Suprapubic skin (tissue), 4 donors: ENCODE data around the gene SLN. TPM values are rescaled to one million over a fixed set of nuclear protein-coding genes. Genes with fewer than 3 reads are reported as not detected.

ENCODE experiments used
- DNase-seq, 2 donors: peaks; one replicate each; pipeline ENCODE4 v3.0.0-alpha.2; 2019; ENCODE audit warnings: low spot score in 2 of 2
- H3K27ac ChIP-seq: fragments of 200-600 bp; sonication (generic); one replicate; pipeline ENCODE4 v1.5.1; 2019
- H3K27me3 ChIP-seq: fragments of 200-600 bp; sonication (generic); one replicate; pipeline ENCODE4 v1.5.1; 2019
- H3K36me3 ChIP-seq: fragments of 200-600 bp; sonication (generic); one replicate; pipeline ENCODE4 v1.5.1; 2019
- H3K4me1 ChIP-seq: fragments of 200-600 bp; sonication (generic); one replicate; pipeline ENCODE4 v1.5.1; 2019
- H3K4me3 ChIP-seq: fragments of 200-600 bp; sonication (generic); one replicate; pipeline ENCODE4 v1.5.1; 2019; ENCODE audit warnings: mild to moderate bottlenecking
- H3K9me3 ChIP-seq: fragments of 200-600 bp; sonication (generic); one replicate; pipeline ENCODE4 v1.5.1; 2019
- CTCF ChIP-seq, 2 donors: fragments of 200-600 bp in 1 of 2; fragments of 450-650 bp in 1 of 2; sonication (generic) in 1 of 2; IDR thresholded peaks; one replicate each; pipeline ENCODE4 v1.5.1; 2016 to 2019; ENCODE audit warnings: antibody characterized with exemption in 2 of 2, mild to moderate bottlenecking in 1 of 2, moderate library complexity in 1 of 2
- EP300 ChIP-seq: sonication (generic); formaldehyde crosslinking; IDR thresholded peaks from one replicate; pipeline ENCODE4 v1.6.1; 2017; ENCODE audit warnings: antibody characterized with exemption
- POLR2A ChIP-seq, 2 donors: fragments of 450-650 bp; IDR thresholded peaks; one replicate each; pipeline ENCODE4 v1.6.1; 2017; ENCODE audit warnings: antibody characterized with exemption in 2 of 2, mild to moderate bottlenecking in 2 of 2, moderate library complexity in 2 of 2
- POLR2AphosphoS5 ChIP-seq, 3 donors: sonication (generic); formaldehyde crosslinking; IDR thresholded peaks; one replicate each; pipeline ENCODE4 v1.6.1; 2017; ENCODE audit warnings: antibody characterized with exemption in 3 of 3
- WGBS: methylation state at CpG from one replicate; pipeline ENCODE4 v1.1.5; 2018; 5-methylcytosine and 5-hydroxymethylcytosine counted together
- total RNA-seq, 4 donors: library from RNA; depleted of rRNA; stranded (reverse); fragments of >200 nt; gene quantifications; one replicate each; pipeline ENCODE4 v1.1.0, GENCODE V29; 2016

Gene SLN
- total RNA-seq, 4 donors from 2014 or later: 5.5 to 5.9 TPM; not detected in 2

GRCh38 chr11:107743191-107743590 lies 31.3 kb upstream of the SLN start:
- Histone ChIP-seq H3K9me3 (no peaks in the 10 kb centered on the region), H3K4me3 (no peak overlapping the region), H3K27me3 (no peaks in the 10 kb centered on the region), H3K4me1 (no peaks in the 10 kb centered on the region), H3K27ac (no peak overlapping the region), H3K36me3 (no peaks in the 10 kb centered on the region)
- TF ChIP-seq POLR2A (IDR thresholded peaks at IDR 0.05): no peak
- TF ChIP-seq CTCF (IDR thresholded peaks at IDR 0.05): no peak
- no peak for TF ChIP-seq POLR2AphosphoS5 (IDR thresholded peaks at IDR 0.05)
- TF ChIP-seq EP300: no peak
- 48% methylated on average over 3 of the region's 3 CpGs for WGBS
- DNase-seq: no peak

DNA sequence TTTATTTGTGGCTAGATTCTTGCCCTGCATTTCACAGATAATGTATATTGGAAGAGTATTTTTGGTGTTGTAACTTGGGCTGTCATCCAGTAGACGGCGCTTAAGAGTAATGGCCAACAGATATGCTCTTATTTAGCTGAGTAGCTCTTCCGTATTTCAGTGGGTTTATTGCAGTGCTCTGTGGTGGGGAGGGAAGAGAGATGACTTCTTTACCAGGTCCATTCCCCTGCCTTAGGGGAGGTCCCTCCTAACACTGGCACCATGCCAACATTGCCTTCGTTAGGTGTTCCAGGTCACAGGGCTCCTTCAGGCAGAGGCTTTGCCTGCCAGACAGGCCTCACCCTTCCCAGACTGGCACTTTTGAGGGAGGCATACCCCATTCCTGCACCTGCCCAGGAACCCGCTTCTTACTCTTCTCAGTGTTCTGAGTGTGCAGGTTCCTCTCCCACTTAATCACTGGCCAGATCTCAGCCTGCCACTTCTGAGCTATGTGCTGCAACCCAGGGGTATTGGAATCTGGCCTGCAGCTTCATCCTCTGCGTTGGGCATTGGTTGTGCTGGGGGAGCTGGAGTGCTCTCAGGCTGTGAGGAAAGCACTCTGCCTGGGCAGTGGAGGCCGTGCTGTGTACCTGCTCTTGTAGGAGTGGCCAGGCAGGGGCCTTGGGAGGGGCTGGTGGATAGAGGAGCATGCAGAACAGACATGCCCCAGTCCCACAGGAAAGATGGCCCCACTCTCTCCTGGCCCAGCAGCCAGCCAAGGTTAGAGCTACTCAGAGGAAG lies 29.4 kb upstream of the SLN start:
- no peak for TF ChIP-seq CTCF (IDR thresholded peaks at IDR 0.05)
- TF ChIP-seq POLR2AphosphoS5 (IDR thresholded peaks at IDR 0.05): no peak
- no peak for TF ChIP-seq EP300
- TF ChIP-seq POLR2A (IDR thresholded peaks at IDR 0.05): no peak
- 48% methylated on average over 5 of the region's 7 CpGs for WGBS
- no peaks in the 10 kb centered on the region for H3K9me3 ChIP-seq

DNA sequence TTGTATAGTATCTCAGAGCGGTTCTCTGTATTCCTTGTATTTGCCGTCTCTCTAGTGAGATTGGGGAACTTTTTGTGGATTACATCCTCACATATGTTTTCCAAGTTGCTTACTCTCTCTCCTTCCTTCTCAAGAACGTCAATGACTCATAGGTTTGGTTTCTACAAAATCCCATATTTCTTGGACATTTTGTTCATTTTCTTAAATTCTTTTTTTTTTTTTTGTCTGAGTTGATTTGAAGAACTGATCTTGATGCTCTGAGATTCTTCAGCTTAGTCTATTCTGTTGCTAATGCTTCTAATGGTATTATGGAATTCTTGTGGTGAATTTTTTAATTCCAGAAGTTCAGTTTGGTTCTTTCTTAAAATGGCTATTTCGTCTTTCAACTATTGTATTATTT lies 28.4 kb upstream of the SLN start:
- 87% methylated on average over 4 of the region's 4 CpGs for WGBS
- H3K27me3 ChIP-seq: no peaks in the 10 kb centered on the region

More for the DNA sequence above, 29.4 kb upstream of the SLN start:
- no peak overlapping the region for H3K4me3 ChIP-seq
- H3K36me3 ChIP-seq: no peaks in the 10 kb centered on the region
- DNase-seq: no peak
- no peak overlapping the region for H3K27ac ChIP-seq
- no peaks in the 10 kb centered on the region for H3K4me1 ChIP-seq
- H3K27me3 ChIP-seq: no peaks in the 10 kb centered on the region

GRCh38 chr11:107736546-107736945 lies 24.7 kb upstream of the SLN start:
- TF ChIP-seq POLR2AphosphoS5 (IDR thresholded peaks at IDR 0.05) (no peak), EP300 (no peak), CTCF (IDR thresholded peaks at IDR 0.05) (no peak), POLR2A (IDR thresholded peaks at IDR 0.05) (no peak)
- no peak for DNase-seq
- 17% methylated on average over 1 of the region's 1 CpG for WGBS
- H3K27ac ChIP-seq: no peak overlapping the region
- H3K4me1 ChIP-seq: no peaks in the 10 kb centered on the region
- H3K9me3 ChIP-seq: no peaks in the 10 kb centered on the region
- no peaks in the 10 kb centered on the region for H3K36me3 ChIP-seq
- H3K27me3 ChIP-seq: no peaks in the 10 kb centered on the region
- no peak overlapping the region for H3K4me3 ChIP-seq

More for the DNA sequence above, 28.4 kb upstream of the SLN start:
- no peaks in the 10 kb centered on the region for H3K4me1 ChIP-seq
- TF ChIP-seq EP300: no peak
- TF ChIP-seq CTCF (IDR thresholded peaks at IDR 0.05): no peak
- TF ChIP-seq POLR2A (IDR thresholded peaks at IDR 0.05): no peak
- no peak for TF ChIP-seq POLR2AphosphoS5 (IDR thresholded peaks at IDR 0.05)
- no peaks in the 10 kb centered on the region for H3K9me3 ChIP-seq
- no peak overlapping the region for H3K27ac ChIP-seq
- H3K4me3 ChIP-seq: no peak overlapping the region
- no peak for DNase-seq
- no peaks in the 10 kb centered on the region for H3K36me3 ChIP-seq

DNA sequence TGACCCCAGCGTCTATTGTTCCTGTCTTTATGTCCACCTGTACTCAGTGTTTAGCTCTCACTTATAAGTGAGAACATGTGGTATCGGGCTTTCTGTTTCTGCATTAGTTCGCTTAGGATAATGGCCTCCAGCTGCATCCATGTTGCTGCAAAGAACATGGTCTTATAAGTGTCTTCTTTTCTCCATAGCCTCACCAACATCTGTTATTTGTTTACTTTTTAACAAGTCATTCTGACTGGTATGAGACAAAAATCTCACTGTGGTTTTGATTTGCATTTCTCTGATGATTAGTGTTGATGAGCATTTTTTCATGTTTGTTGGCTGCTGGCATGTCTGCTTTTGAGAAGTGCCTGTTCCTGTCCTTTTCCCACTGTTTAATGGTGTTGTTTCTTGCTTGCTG lies 21.7 kb upstream of the SLN start:
- no peak for DNase-seq
- TF ChIP-seq EP300 (no peak), CTCF (IDR thresholded peaks at IDR 0.05) (no peak), POLR2AphosphoS5 (IDR thresholded peaks at IDR 0.05) (no peak), POLR2A (IDR thresholded peaks at IDR 0.05) (no peak)
- H3K4me3 ChIP-seq: no peak overlapping the region
- no peaks in the 10 kb centered on the region for H3K36me3 ChIP-seq
- no peaks in the 10 kb centered on the region for H3K27me3 ChIP-seq
- no peak overlapping the region for H3K27ac ChIP-seq
- no peaks in the 10 kb centered on the region for H3K9me3 ChIP-seq
- H3K4me1 ChIP-seq: no peaks in the 10 kb centered on the region
- WGBS: 62% methylated on average over 3 of the region's 3 CpGs
